ENCODE results near the gene IFITM1. TPM values are rescaled to one million over a fixed set of nuclear protein-coding genes. Genes with fewer than 3 reads are reported as not detected.
A peak's percentile ranks its signal among the peaks of the same experiment; 100 is the strongest.
"Not testable (repeated sequence)": the region's sequence is repeated elsewhere in the genome, so short reads cannot be mapped to it uniquely, and the experiment has no call there.

Gene IFITM1
- polyA plus RNA-seq, 10 donors = 10.0 to 33.2 (median 15.9) TPM

DNA sequence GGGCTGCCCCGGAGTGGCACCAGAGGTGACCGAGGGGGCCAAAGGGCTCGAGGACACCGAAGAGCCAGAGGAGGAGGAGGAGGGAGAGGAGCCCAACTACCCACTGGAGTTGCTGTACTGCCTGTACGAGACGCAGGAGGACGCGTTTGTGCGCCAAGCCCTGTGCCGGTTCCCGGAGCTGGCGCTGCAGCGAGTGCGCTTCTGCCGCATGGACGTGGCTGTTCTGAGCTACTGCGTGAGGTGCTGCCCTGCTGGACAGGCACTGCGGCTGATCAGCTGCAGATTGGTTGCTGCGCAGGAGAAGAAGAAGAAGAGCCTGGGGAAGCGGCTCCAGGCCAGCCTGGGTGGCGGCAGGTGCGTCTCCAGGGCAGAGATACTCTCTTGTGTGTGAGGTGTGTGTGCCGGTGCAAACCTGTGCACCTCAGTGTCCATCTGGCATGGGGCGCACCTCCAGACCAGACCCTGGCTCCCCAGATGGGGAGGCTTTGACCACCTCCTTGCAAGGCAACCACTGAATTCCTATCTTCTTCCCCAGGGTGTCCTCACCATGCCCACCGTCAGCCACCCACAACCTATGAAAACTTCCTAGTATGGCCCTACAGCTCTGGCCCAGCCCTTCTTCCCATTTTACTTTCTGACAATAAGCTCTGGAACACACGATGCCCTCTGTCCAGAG, 32.2 kb upstream of the IFITM1 start:
- DNase-seq = no peak

DNA sequence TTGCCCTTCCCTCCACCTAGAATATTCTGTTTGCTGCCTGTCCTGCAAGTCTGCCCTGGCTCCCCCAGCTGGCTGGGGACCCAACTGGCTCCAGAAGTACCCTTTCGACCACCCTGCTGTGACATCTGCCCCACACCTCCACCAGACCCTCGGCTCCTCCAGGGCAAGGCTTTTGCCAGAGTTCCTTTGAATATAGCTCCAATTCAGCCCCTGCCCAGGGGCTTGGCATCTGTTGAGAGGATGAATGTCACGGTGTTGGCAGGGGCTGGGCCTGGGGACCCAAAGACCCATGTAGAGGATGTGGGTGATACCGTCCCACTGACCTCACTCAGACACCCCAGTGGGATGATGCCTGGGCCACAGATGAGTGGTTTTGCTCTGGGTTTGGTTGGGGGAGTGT, 31.7 kb upstream of the IFITM1 start:
- DNase-seq = no peak

GRCh38 chr11:282630-283360, 31.0 kb upstream of the IFITM1 start:
- no peak for DNase-seq

- no peak for DNase-seq
These were observed 30.3 kb upstream of the IFITM1 start for GRCh38 chr11:283405-284104.

DNA sequence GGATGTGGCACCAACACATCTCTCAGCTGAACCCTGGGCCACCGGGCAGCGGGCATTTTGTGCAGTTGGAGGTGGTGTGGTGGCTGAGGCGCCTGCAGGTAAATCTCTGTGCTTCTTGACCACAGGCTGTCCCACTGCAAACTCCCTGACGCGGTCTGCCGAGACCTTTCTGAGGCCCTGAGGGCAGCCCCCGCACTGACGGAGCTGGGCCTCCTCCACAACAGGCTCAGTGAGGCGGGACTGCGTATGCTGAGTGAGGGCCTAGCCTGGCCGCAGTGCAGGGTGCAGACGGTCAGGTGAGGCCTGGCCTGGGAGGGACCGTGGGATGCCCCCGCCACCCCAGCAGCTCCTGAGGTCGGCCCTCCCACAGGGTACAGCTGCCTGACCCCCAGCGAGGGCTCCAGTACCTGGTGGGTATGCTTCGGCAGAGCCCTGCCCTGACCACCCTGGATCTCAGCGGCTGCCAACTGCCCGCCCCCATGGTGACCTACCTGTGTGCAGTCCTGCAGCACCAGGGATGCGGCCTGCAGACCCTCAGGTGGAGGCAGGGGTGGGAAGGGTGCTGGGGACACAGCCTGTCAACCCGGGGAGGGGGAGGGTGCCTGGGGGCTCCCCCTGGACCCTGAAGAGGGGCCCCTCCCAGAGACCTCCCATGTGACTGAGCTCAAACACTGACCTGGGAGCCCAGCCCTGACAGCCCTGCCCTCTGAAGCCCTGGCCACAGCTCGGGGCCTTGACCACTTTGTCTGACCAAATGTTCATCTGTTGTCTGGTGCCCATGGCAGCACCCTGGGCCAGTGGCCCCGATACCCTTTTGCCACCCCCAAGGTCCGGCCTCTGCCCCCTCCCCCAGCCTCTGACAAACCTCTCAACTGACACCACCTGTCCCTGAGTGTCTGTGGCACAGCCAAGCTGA, 29.5 kb upstream of the IFITM1 start:
- DNase-seq = no peak

GRCh38 chr11:285021-285893, 28.6 kb upstream of the IFITM1 start:
- no peak for DNase-seq

DNA sequence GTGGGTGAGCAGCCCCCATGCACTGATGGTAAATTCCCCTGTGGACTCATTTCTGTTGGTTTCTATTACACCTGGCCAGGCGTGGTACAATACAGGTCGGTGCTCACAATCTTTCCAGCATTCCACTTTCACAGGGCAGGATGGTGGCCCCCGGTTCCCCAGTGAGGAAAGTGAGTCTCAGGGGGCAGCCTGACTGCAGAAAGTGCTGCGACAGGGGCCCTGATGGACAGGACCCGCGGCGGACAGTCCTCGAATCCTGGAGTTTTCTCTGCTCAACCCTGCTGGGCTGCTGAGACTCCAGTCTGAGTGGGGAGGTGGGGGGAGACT, 28.0 kb upstream of the IFITM1 start:
- DNase-seq = no peak

GRCh38 chr11:286977-287820, 26.6 kb upstream of the IFITM1 start:
- not testable (repeated sequence) for DNase-seq

GRCh38 chr11:287821-288477, 25.9 kb upstream of the IFITM1 start:
- no peak for DNase-seq

- peak in 1 of 3 donors; percentile 65 for DNase-seq
These were observed 25.1 kb upstream of the IFITM1 start, which contains the start of gene PGGHG for GRCh38 chr11:288478-289397. TSS of gene PGGHG (plus strand) at chr11:289126. CDS start at chr11:289817, 691 bp downstream.

GRCh38 chr11:289398-289711, 24.5 kb upstream of the IFITM1 start:
- DNase-seq = no peak

DNA sequence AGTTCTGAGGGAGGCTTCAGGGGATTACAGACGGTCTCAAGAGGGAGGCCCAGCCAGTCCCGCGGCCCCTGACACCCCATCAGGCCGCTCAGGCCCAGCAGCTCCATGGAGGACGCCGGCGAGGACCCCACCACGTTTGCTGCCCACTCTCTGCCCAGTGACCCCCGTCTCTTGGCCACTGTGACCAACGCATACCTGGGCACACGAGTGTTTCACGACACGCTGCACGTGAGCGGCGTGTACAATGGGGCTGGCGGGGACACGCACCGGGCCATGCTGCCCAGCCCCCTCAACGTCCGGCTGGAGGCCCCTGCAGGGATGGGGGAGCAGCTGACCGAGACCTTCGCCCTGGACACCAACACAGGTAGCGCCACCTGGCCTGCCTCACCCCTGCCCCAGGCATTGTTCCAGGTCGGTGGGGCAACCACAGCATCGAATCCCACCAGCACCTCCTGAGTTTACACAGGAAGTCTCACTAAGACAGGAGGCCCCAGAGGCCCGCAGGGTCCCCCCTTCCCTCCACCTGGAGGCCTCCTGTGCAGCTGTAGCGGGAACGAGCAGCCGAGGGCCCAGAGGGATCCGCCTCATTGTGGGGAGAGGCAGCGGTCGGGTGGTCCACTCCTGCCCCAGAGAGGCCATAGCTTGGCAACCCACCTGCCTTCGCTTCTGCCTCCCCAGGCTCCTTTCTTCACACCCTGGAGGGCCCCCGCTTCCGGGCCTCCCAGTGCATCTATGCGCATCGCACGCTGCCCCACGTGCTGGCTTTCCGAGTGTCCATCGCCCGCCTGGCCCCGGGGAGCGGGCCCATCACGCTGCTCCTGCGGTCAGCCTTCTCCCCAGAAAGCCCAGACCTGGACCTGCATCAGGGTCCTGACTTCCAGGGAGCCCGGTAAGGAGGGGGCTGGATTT, 23.9 kb upstream of the IFITM1 start:
- no peak for DNase-seq

DNA sequence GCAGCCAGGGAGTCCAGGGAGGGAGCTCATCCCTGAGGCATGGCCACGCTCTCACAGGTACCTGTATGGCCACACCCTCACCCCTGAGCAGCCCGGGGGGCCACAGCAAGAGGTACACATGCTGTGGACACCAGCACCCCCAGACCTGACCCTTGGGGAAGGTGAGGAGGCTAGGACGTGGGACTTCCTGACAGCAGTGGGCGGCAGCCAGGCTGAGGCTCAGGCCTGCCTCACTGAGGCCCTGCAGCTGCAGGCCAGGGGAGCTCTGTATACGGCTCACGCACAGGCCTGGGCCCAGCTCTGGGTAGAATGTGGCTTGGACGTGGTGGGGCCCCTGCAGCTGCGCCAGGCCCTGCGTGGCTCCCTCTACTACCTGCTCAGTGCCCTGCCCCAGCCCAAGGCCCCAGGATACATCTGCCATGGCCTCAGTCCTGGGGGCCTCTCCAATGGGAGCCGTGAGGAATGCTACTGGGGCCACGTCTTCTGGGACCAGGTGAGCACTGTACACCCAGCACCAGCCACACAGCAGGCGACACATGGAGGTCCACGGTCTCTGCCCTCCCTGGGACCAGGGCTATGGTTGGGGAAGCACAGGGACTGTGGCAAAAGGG, 23.1 kb upstream of the IFITM1 start:
- no peak for DNase-seq

- DNase-seq = no peak
These were observed 22.3 kb upstream of the IFITM1 start for GRCh38 chr11:291281-292210.
